ENCODE results near the gene HTR1B.
A peak's percentile ranks its signal among the peaks of the same experiment; 100 is the strongest.

Gene HTR1B

GRCh38 chr6:77451466-77451865 is 11.8 kb downstream of the HTR1B start:
- Histone ChIP-seq H3K4me3 (ENCODE audit: low read depth, low read length) (no peak overlapping the region), H3K36me3 (no peaks in the 10 kb centered on the region), H3K4me1 (peaks cover 5% of the 10 kb centered on the region), H3K27me3 (no peaks in the 10 kb centered on the region), H3K9me3 (no peaks in the 10 kb centered on the region)
- DNase-seq = no peak
- no peak for TF ChIP-seq CTCF (IDR thresholded peaks at IDR 0.05; ENCODE audit: low read depth, low read length)

- H3K4me3 ChIP-seq (ENCODE audit: low read depth, low read length) = no peak overlapping the region
- H3K27me3 ChIP-seq = no peaks in the 10 kb centered on the region
- no peaks in the 10 kb centered on the region for H3K9me3 ChIP-seq
- H3K36me3 ChIP-seq = no peaks in the 10 kb centered on the region
- no peaks in the 10 kb centered on the region; the same call in none of the 2 replicates for H3K4me1 ChIP-seq
- DNase-seq = no peak
- peak; percentile 38; the same call in 1 of the 2 replicates for TF ChIP-seq CTCF (IDR thresholded peaks at IDR 0.05; ENCODE audit: low read depth, low read length)
Measured at GRCh38 chr6:77450924-77451323, 12.4 kb downstream of the HTR1B start.

- no peaks in the 10 kb centered on the region for H3K27me3 ChIP-seq
- no peak for TF ChIP-seq CTCF (IDR thresholded peaks at IDR 0.05; ENCODE audit: low read depth, low read length)
Measured at GRCh38 chr6:77448546-77448945, 14.7 kb downstream of the HTR1B start.

GRCh38 chr6:77447254-77447653 is 16.0 kb downstream of the HTR1B start:
- Histone ChIP-seq H3K4me1 (no peaks in the 10 kb centered on the region; the same call in 1 of the 2 replicates), H3K36me3 (no peaks in the 10 kb centered on the region), H3K27me3 (no peaks in the 10 kb centered on the region), H3K4me3 (ENCODE audit: low read depth, low read length) (no peak overlapping the region), H3K9me3 (no peaks in the 10 kb centered on the region)
- TF ChIP-seq CTCF (IDR thresholded peaks at IDR 0.05; ENCODE audit: low read depth, low read length) = no peak
- DNase-seq = no peak

More at GRCh38 chr6:77448546-77448945, 14.7 kb downstream of the HTR1B start:
- Histone ChIP-seq H3K4me1 (no peaks in the 10 kb centered on the region; the same call in 1 of the 2 replicates), H3K4me3 (ENCODE audit: low read depth, low read length) (no peak overlapping the region), H3K36me3 (no peaks in the 10 kb centered on the region), H3K9me3 (no peaks in the 10 kb centered on the region)
- no peak for DNase-seq

- no peaks in the 10 kb centered on the region for H3K27me3 ChIP-seq
- DNase-seq = no peak
- H3K9me3 ChIP-seq = no peaks in the 10 kb centered on the region
- H3K4me3 ChIP-seq (ENCODE audit: low read depth, low read length) = no peak overlapping the region
- no peak for TF ChIP-seq CTCF (IDR thresholded peaks at IDR 0.05; ENCODE audit: low read depth, low read length)
- no peaks in the 10 kb centered on the region for H3K36me3 ChIP-seq
- no peaks in the 10 kb centered on the region; the same call in 1 of the 2 replicates for H3K4me1 ChIP-seq
Measured at GRCh38 chr6:77446249-77446648, 17.0 kb downstream of the HTR1B start.

GRCh38 chr6:77445214-77445613 is 18.1 kb downstream of the HTR1B start:
- Histone ChIP-seq H3K9me3 (no peaks in the 10 kb centered on the region), H3K4me1 (no peaks in the 10 kb centered on the region), H3K36me3 (no peaks in the 10 kb centered on the region), H3K4me3 (ENCODE audit: low read depth, low read length) (no peak overlapping the region), H3K27me3 (no peaks in the 10 kb centered on the region)
- TF ChIP-seq CTCF (IDR thresholded peaks at IDR 0.05; ENCODE audit: low read depth, low read length) = no peak
- no peak for DNase-seq
